ENCODE measurements around the gene APOA5.

The APOA5 gene

DNA sequence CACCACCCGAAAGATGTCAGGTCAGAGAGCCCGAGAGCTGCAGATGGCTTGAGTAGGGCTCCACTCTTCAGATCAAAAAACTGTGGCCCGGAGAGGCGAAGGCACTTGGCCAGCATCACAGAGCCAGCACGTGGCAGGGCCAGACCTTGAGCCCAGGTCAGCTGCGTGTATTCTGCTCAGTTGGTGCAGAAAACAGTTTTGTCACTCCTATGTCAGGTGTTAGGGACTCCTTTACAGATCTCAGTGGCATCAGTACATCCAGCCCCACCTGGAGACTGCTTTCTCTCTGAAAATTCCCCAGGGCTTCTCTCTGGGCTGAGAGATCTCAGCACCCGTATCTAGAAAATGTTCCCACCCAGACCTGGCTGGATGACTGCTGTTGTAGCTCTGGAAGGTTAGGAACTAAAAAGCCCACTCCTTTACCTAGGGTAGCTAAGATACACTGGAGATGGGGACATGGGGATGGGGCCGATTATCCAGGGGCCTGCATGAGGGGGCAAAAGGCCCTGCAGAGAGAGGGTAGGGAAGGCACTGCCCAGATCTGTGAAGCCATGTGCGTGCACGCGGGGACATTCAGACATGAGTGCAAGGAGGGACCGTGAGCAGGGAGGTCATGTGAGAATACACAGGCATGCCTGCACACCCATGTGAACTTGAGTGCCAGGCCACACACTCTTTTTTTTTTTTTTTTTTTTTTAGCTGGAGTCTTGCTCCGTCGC is 42.3 kb upstream of the APOA5 start:
- H3K27me3 ChIP-seq (ENCODE audit: control insufficient read depth, insufficient read depth, low read length, poor library complexity, severe bottlenecking): peaks cover 12% of the 10 kb centered on the region
- peaks cover 21% of the 10 kb centered on the region for H3K4me1 ChIP-seq (ENCODE audit: control insufficient read depth, insufficient read depth, low read length)
- no peak overlapping the region for H3K4me3 ChIP-seq (ENCODE audit: insufficient read depth, low read depth, low read length)
- H3K9me3 ChIP-seq (ENCODE audit: control insufficient read depth, low read length): no peaks in the 10 kb centered on the region
- H3K36me3 ChIP-seq (ENCODE audit: control insufficient read depth, insufficient read depth, low read length): no peaks in the 10 kb centered on the region
- 93 to 95% methylated on average over 14 of the region's 14 CpGs for WGBS, 2 experiments
- H3K27ac ChIP-seq (ENCODE audit: insufficient read depth, low read depth, low read length, poor library complexity, severe bottlenecking): no peak overlapping the region

DNA sequence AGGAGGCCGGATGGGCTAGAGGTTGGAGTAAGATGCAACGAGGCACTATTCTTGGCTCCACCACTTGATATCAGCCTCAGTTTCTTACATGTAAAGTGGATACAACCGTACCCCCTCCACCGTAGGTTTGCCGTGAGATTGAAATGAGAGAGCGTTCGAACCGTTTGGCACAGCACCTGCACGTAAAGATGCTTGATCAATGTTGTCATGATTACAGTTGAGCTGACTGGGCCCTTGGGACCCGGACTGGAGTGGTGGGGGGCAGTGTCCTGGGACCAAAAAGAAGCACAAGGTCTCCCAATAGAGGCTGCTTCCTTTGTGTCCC is 41.8 kb upstream of the APOA5 start:
- no peaks in the 10 kb centered on the region for H3K36me3 ChIP-seq (ENCODE audit: control insufficient read depth, insufficient read depth, low read length)
- no peak overlapping the region for H3K27ac ChIP-seq (ENCODE audit: insufficient read depth, low read depth, low read length, poor library complexity, severe bottlenecking)
- no peak overlapping the region for H3K4me3 ChIP-seq (ENCODE audit: insufficient read depth, low read depth, low read length)
- H3K4me1 ChIP-seq (ENCODE audit: control insufficient read depth, insufficient read depth, low read length): peaks cover 26% of the 10 kb centered on the region
- H3K9me3 ChIP-seq (ENCODE audit: control insufficient read depth, low read length): no peaks in the 10 kb centered on the region
- peaks cover 12% of the 10 kb centered on the region for H3K27me3 ChIP-seq (ENCODE audit: control insufficient read depth, insufficient read depth, low read length, poor library complexity, severe bottlenecking)
- WGBS, 2 experiments: 94 to 97% methylated on average over 10 of the region's 10 CpGs

DNA sequence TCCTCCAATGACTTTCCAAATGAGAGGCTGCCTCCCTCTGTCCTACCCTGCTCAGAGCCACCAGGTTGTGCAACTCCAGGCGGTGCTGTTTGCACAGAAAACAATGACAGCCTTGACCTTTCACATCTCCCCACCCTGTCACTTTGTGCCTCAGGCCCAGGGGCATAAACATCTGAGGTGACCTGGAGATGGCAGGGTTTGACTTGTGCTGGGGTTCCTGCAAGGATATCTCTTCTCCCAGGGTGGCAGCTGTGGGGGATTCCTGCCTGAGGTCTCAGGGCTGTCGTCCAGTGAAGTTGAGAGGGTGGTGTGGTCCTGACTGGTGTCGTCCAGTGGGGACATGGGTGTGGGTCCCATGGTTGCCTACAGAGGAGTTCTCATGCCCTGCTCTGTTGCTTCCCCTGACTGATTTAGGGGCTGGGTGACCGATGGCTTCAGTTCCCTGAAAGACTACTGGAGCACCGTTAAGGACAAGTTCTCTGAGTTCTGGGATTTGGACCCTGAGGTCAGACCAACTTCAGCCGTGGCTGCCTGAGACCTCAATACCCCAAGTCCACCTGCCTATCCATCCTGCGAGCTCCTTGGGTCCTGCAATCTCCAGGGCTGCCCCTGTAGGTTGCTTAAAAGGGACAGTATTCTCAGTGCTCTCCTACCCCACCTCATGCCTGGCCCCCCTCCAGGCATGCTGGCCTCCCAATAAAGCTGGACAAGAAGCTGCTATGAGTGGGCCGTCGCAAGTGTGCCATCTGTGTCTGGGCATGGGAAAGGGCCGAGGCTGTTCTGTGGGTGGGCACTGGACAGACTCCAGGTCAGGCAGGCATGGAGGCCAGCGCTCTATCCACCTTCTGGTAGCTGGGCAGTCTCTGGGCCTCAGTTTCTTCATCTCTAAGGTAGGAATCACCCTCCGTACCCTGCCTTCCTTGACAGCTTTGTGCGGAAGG is 40.9 kb upstream of the APOA5 start:
- Histone ChIP-seq H3K36me3 (ENCODE audit: control insufficient read depth, insufficient read depth, low read length) (no peaks in the 10 kb centered on the region), H3K9me3 (ENCODE audit: control insufficient read depth, low read length) (no peaks in the 10 kb centered on the region), H3K4me1 (ENCODE audit: control insufficient read depth, insufficient read depth, low read length) (peaks cover 20% of the 10 kb centered on the region), H3K27ac (ENCODE audit: insufficient read depth, low read depth, low read length, poor library complexity, severe bottlenecking) (no peak overlapping the region), H3K4me3 (ENCODE audit: insufficient read depth, low read depth, low read length) (no peak overlapping the region), H3K27me3 (ENCODE audit: control insufficient read depth, insufficient read depth, low read length, poor library complexity, severe bottlenecking) (peaks cover 12% of the 10 kb centered on the region)
- WGBS, 2 experiments: 84 to 87% methylated on average over 12 of the region's 13 CpGs

DNA sequence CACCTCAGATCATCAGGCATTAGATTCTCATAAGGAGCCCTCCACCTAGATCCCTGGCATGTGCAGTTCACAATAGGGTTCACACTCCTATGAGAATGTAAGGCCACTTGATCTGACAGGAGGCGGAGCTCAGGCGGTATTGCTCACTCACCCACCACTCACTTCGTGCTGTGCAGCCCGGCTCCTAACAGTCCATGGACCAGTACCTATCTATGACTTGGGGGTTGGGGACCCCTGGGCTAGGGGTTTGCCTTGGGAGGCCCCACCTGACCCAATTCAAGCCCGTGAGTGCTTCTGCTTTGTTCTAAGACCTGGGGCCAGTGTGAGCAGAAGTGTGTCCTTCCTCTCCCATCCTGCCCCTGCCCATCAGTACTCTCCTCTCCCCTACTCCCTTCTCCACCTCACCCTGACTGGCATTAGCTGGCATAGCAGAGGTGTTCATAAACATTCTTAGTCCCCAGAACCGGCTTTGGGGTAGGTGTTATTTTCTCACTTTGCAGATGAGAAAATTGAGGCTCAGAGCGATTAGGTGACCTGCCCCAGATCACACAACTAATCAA is 40.2 kb upstream of the APOA5 start:
- H3K36me3 ChIP-seq (ENCODE audit: control insufficient read depth, insufficient read depth, low read length): no peaks in the 10 kb centered on the region
- WGBS, 2 experiments: 92 to 94% methylated on average over 6 to 7 of the region's 7 CpGs
- H3K9me3 ChIP-seq (ENCODE audit: control insufficient read depth, low read length): no peaks in the 10 kb centered on the region
- H3K4me1 ChIP-seq (ENCODE audit: control insufficient read depth, insufficient read depth, low read length): peaks cover 15% of the 10 kb centered on the region
- H3K27ac ChIP-seq (ENCODE audit: insufficient read depth, low read depth, low read length, poor library complexity, severe bottlenecking): no peak overlapping the region
- no peak overlapping the region for H3K4me3 ChIP-seq (ENCODE audit: insufficient read depth, low read depth, low read length)
- H3K27me3 ChIP-seq (ENCODE audit: control insufficient read depth, insufficient read depth, low read length, poor library complexity, severe bottlenecking): peaks cover 12% of the 10 kb centered on the region

DNA sequence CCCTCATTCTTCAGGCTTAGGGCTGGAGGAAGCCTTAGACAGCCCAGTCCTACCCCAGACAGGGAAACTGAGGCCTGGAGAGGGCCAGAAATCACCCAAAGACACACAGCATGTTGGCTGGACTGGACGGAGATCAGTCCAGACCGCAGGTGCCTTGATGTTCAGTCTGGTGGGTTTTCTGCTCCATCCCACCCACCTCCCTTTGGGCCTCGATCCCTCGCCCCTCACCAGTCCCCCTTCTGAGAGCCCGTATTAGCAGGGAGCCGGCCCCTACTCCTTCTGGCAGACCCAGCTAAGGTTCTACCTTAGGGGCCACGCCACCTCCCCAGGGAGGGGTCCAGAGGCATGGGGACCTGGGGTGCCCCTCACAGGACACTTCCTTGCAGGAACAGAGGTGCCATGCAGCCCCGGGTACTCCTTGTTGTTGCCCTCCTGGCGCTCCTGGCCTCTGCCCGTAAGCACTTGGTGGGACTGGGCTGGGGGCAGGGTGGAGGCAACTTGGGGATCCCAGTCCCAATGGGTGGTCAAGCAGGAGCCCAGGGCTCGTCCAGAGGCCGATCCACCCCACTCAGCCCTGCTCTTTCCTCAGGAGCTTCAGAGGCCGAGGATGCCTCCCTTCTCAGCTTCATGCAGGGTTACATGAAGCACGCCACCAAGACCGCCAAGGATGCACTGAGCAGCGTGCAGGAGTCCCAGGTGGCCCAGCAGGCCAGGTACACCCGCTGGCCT is 38.7 kb upstream of the APOA5 start:
- H3K4me1 ChIP-seq (ENCODE audit: control insufficient read depth, insufficient read depth, low read length): peaks cover 13% of the 10 kb centered on the region
- H3K27ac ChIP-seq (ENCODE audit: insufficient read depth, low read depth, low read length, poor library complexity, severe bottlenecking): no peak overlapping the region
- 94 to 95% methylated on average over 17 of the region's 17 CpGs for WGBS, 2 experiments
- H3K36me3 ChIP-seq (ENCODE audit: control insufficient read depth, insufficient read depth, low read length): no peaks in the 10 kb centered on the region
- no peak overlapping the region for H3K4me3 ChIP-seq (ENCODE audit: insufficient read depth, low read depth, low read length)
- no peaks in the 10 kb centered on the region for H3K9me3 ChIP-seq (ENCODE audit: control insufficient read depth, low read length)
- H3K27me3 ChIP-seq (ENCODE audit: control insufficient read depth, insufficient read depth, low read length, poor library complexity, severe bottlenecking): peaks cover 8% of the 10 kb centered on the region

DNA sequence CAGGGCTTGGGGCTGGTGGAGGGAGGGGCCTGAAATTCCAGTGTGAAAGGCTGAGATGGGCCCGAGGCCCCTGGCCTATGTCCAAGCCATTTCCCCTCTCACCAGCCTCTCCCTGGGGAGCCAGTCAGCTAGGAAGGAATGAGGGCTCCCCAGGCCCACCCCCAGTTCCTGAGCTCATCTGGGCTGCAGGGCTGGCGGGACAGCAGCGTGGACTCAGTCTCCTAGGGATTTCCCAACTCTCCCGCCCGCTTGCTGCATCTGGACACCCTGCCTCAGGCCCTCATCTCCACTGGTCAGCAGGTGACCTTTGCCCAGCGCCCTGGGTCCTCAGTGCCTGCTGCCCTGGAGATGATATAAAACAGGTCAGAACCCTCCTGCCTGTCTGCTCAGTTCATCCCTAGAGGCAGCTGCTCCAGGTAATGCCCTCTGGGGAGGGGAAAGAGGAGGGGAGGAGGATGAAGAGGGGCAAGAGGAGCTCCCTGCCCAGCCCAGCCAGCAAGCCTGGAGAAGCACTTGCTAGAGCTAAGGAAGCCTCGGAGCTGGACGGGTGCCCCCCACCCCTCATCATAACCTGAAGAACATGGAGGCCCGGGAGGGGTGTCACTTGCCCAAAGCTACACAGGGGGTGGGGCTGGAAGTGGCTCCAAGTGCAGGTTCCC is 38.0 kb upstream of the APOA5 start, which contains the start of gene APOC3:
Gene APOC3 (plus strand): TSS at position 383 of the 659 bp plus-strand sequence. CDS start 676 bp downstream, outside the sequence.
- H3K4me3 ChIP-seq (ENCODE audit: insufficient read depth, low read depth, low read length): no peak within 1 kb of the TSS
- peaks cover 1% of the 10 kb centered on the region for H3K27me3 ChIP-seq (ENCODE audit: control insufficient read depth, insufficient read depth, low read length, poor library complexity, severe bottlenecking)
- no peaks in the 10 kb centered on the region for H3K9me3 ChIP-seq (ENCODE audit: control insufficient read depth, low read length)
- peaks cover 13% of the 10 kb centered on the region for H3K4me1 ChIP-seq (ENCODE audit: control insufficient read depth, insufficient read depth, low read length)
- 81 to 86% methylated on average over 9 of the region's 9 CpGs for WGBS, 2 experiments
- H3K27ac ChIP-seq (ENCODE audit: insufficient read depth, low read depth, low read length, poor library complexity, severe bottlenecking): no peak within 1 kb of the TSS
- H3K36me3 ChIP-seq (ENCODE audit: control insufficient read depth, insufficient read depth, low read length): no peaks in the 10 kb centered on the region

DNA sequence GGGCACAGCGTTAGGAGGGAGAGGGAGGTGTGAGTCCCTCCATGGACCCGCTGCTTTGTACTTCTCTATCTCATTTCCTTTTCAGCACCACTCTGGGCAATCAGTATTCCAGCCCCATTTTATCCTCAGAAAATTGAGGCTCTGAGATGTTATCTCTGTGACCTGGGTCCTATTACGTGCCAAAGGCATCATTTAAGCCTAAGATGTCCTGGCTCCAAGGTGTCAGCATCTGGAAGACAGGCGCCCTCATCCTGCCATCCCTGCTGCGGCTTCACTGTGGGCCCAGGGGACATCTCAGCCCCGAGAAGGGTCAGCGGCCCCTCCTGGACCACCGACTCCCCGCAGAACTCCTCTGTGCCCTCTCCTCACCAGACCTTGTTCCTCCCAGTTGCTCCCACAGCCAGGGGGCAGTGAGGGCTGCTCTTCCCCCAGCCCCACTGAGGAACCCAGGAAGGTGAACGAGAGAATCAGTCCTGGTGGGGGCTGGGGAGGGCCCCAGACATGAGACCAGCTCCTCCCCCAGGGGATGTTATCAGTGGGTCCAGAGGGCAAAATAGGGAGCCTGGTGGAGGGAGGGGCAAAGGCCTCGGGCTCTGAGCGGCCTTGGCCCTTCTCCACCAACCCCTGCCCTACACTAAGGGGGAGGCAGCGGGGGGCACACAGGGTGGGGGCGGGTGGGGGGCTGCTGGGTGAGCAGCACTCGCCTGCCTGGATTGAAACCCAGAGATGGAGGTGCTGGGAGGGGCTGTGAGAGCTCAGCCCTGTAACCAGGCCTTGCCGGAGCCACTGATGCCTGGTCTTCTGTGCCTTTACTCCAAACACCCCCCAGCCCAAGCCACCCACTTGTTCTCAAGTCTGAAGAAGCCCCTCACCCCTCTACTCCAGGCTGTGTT is 37.2 kb upstream of the APOA5 start:
- H3K36me3 ChIP-seq (ENCODE audit: control insufficient read depth, insufficient read depth, low read length): no peaks in the 10 kb centered on the region
- 74 to 80% methylated on average over 14 of the region's 16 CpGs for WGBS, 2 experiments
- peaks cover 13% of the 10 kb centered on the region for H3K4me1 ChIP-seq (ENCODE audit: control insufficient read depth, insufficient read depth, low read length)
- H3K27me3 ChIP-seq (ENCODE audit: control insufficient read depth, insufficient read depth, low read length, poor library complexity, severe bottlenecking): no peaks in the 10 kb centered on the region
- no peak overlapping the region for H3K27ac ChIP-seq (ENCODE audit: insufficient read depth, low read depth, low read length, poor library complexity, severe bottlenecking)
- no peak overlapping the region for H3K4me3 ChIP-seq (ENCODE audit: insufficient read depth, low read depth, low read length)
- H3K9me3 ChIP-seq (ENCODE audit: control insufficient read depth, low read length): no peaks in the 10 kb centered on the region

DNA sequence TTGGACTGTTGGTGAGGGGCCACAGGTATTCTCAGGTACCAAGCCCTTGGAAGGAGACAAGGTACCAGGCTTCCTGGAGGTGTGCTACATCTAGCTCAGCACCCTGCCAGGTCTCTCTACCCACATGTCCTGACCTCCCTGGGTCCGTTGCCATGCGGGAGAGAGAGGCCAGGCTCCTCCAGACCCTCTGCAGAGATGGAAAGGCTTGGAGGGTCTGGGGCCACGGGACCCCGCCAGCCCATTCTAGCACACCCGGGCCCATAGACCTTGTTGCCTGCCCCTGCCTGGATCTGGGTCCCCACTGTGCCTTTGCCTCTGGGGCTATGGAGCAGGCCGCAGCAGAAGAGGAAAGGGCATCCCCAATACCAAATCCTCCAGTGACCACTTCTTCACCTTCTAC is 35.8 kb upstream of the APOA5 start:
- Histone ChIP-seq H3K4me1 (ENCODE audit: control insufficient read depth, insufficient read depth, low read length) (peaks cover 18% of the 10 kb centered on the region), H3K27me3 (ENCODE audit: control insufficient read depth, insufficient read depth, low read length, poor library complexity, severe bottlenecking) (no peaks in the 10 kb centered on the region), H3K4me3 (ENCODE audit: insufficient read depth, low read depth, low read length) (no peak overlapping the region), H3K9me3 (ENCODE audit: control insufficient read depth, low read length) (no peaks in the 10 kb centered on the region), H3K27ac (ENCODE audit: insufficient read depth, low read depth, low read length, poor library complexity, severe bottlenecking) (no peak overlapping the region), H3K36me3 (ENCODE audit: control insufficient read depth, insufficient read depth, low read length) (no peaks in the 10 kb centered on the region)
- WGBS, 2 experiments: 95% methylated on average over 6 of the region's 6 CpGs
